Sigmoid colon (tissue), 4 donors: ENCODE results near the gene ZDHHC20.

Experiments
- EP300 ChIP-seq, 4 donors: sonication (generic); formaldehyde crosslinking; IDR thresholded peaks; one replicate each; pipeline ENCODE4 v1.6.1; 2017; ENCODE audit warnings: antibody characterized with exemption in 4 of 4
- POLR2A ChIP-seq, 2 donors: fragments of 450-650 bp; IDR thresholded peaks; one replicate each; pipeline ENCODE4 v1.6.1; 2016; ENCODE audit warnings: antibody characterized with exemption in 2 of 2, mild to moderate bottlenecking in 2 of 2, moderate library complexity in 2 of 2
- POLR2AphosphoS5 ChIP-seq, 4 donors: sonication (generic); formaldehyde crosslinking; IDR thresholded peaks; one replicate each; pipeline ENCODE4 v1.6.1; 2017; ENCODE audit warnings: antibody characterized with exemption in 4 of 4
- TF ChIP-seq, protein P1 (sequence below), 4 experiments: fragments of 450-650 bp in 3 of 4; fragments of 200-600 bp in 1 of 4; IDR thresholded peaks; one replicate each; pipeline ENCODE4 v1.5.1; 2016 to 2019; ENCODE audit warnings: antibody characterized with exemption in 4 of 4, mild to moderate bottlenecking in 3 of 4, moderate library complexity in 2 of 4

DNA sequence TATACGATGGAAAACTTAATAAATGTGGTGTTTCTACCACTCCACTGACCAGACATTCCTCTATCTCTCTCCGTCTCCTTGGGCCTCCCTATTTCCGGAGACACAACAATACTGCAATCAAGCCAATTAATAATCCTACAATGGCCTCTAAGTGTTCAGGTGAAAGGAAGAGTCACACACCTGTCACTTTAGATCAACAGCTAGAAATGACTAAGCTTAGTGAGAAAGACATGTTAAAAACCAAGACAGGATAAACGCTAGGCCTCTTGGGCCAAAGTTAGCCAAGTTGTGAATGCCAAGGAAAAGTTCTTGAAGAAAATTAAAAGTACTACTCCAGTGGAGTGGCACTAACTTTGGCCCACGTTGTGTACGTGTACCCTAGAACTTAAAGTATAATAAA, 22.5 kb downstream of the ZDHHC20 start:
- TF ChIP-seq, protein P1, sequence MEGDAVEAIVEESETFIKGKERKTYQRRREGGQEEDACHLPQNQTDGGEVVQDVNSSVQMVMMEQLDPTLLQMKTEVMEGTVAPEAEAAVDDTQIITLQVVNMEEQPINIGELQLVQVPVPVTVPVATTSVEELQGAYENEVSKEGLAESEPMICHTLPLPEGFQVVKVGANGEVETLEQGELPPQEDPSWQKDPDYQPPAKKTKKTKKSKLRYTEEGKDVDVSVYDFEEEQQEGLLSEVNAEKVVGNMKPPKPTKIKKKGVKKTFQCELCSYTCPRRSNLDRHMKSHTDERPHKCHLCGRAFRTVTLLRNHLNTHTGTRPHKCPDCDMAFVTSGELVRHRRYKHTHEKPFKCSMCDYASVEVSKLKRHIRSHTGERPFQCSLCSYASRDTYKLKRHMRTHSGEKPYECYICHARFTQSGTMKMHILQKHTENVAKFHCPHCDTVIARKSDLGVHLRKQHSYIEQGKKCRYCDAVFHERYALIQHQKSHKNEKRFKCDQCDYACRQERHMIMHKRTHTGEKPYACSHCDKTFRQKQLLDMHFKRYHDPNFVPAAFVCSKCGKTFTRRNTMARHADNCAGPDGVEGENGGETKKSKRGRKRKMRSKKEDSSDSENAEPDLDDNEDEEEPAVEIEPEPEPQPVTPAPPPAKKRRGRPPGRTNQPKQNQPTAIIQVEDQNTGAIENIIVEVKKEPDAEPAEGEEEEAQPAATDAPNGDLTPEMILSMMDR (IDR thresholded peaks at IDR 0.05): no peak
- TF ChIP-seq POLR2A (IDR thresholded peaks at IDR 0.05) (no peak), EP300 (IDR thresholded peaks at IDR 0.05) (no peak), POLR2AphosphoS5 (IDR thresholded peaks at IDR 0.05) (no peak)
